ENCODE measurements around the gene ORAI1.
A peak's percentile ranks its signal among the peaks of the same experiment; 100 is the strongest.

The ORAI1 gene

DNA sequence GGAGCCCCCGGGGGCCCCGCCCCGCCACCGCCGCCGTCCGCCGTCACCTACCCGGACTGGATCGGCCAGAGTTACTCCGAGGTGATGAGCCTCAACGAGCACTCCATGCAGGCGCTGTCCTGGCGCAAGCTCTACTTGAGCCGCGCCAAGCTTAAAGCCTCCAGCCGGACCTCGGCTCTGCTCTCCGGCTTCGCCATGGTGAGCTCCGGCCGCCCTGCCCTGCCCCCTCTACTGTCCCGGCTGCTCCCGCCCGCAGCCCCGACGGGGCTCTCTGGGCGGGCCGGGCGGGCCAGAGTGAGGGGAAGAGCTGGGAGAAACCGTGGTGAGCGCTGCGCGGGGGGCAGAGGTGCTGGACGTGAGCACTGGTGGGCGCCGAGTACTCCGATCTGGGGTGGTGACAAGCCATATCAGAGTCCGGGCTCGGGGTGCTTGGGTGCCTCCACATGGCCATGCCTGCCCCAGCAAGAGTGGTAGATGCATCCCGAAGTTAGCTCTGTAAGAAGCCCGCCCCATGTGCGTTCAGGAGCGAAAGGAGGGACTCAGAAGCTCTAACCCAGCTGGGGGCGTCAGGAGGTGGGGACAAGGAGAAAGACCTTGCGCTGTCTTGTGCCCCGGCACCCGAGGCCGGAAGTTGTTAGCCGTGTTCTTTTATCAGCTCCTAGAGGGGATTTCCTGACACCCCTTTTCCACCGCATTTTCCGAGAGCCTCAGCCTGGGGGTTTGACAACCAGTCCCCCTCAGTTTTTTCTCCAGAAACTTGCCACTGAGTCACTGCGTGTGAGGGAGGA is 717 bp downstream of the ORAI1 start:
- Histone ChIP-seq H3K79me1 (ENCODE audit: low read depth, low read length) (peaks cover 2% of the 10 kb centered on the region), H3K4me1 (ENCODE audit: control insufficient read depth in 2 of 2, insufficient read depth in 1 of 2, low read depth in 1 of 2, low read length in 2 of 2) (peaks cover 14 to 26% of the 10 kb centered on the region in 2 donors), H4K91ac (ENCODE audit: low read depth, low read length, poor library complexity) (no peak overlapping the region), H3K4ac (ENCODE audit: low read length) (no peak overlapping the region), H3K4me3 (ENCODE audit: low read length in 2 of 2) (peak overlapping the region; percentile 85 to 97), H2AFZ (ENCODE audit: low read length) (peak overlapping the region; percentile 96), H2BK120ac (ENCODE audit: low read depth, low read length) (peak overlapping the region; percentile 58), H4K8ac (ENCODE audit: low read depth, low read length) (no peak overlapping the region), H3K14ac (ENCODE audit: low read length) (peak overlapping the region; percentile 26), H3K27ac (replicated peaks; ENCODE audit: low read length) (peak overlapping the region; percentile 77), H3K9ac (ENCODE audit: low read depth, low read length, poor library complexity) (peak overlapping the region; percentile 89), H2AK5ac (ENCODE audit: low read depth, low read length) (peak overlapping the region; percentile 47), H3K4me2 (ENCODE audit: insufficient read depth, low read length, poor library complexity, severe bottlenecking) (peak overlapping the region; percentile 97), H3K23ac (ENCODE audit: low read depth, low read length, poor library complexity) (peak overlapping the region; percentile 62), H3K27me3 (ENCODE audit: control insufficient read depth in 3 of 3, insufficient read depth in 3 of 3, low read depth in 1 of 3, low read length in 3 of 3) (no peaks in the 10 kb centered on the region), H2BK12ac (ENCODE audit: low read length) (no peak overlapping the region), H3K36me3 (replicated peaks in 1 of 2; ENCODE audit: control insufficient read depth in 2 of 2, insufficient read depth in 2 of 2, low read length in 2 of 2) (peaks cover 0 to 14% of the 10 kb centered on the region in 2 donors), H2BK15ac (ENCODE audit: low read length) (peak overlapping the region; percentile 70), H3K18ac (ENCODE audit: low read length) (peak overlapping the region; percentile 79), H2BK5ac (ENCODE audit: low read length) (peak overlapping the region; percentile 91), H3K9me3 (replicated peaks in 1 of 2; ENCODE audit: control insufficient read depth in 2 of 2, insufficient read depth in 1 of 2, low read depth in 1 of 2, low read length in 2 of 2) (no peaks in the 10 kb centered on the region)
- peak; percentile 48 for DNase-seq (ENCODE audit: low spot score)
- no CpG with 5 or more reads among the region's 53 CpGs for WGBS, 2 donors (ENCODE audit: extremely low coverage in 2 of 2, insufficient read length in 2 of 2, insufficient replicate concordance in 1 of 2)

DNA sequence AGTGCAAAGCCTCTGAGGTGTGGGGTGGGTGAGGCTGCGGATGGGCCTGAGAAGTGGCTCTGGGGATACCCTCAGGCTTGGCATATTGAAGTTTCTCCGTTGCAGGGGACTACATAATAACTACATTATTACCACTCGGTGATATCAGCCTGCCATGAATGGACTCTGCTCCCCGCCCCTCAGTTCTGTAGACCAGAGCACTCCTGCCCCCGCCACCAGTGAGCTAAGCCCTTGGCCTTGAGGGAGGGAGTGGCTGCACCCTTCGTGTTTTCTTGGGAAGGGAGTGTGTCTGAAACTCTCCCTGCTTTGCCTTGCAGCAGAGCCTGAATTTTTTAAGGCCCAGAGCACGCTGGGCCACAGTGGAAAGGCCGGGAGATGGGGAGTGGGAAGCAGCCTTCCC is 1.7 kb downstream of the ORAI1 start:
- H3K4me2 ChIP-seq (ENCODE audit: insufficient read depth, low read length, poor library complexity, severe bottlenecking) = peak overlapping the region; percentile 51
- WGBS, 2 donors (ENCODE audit: extremely low coverage in 2 of 2, insufficient read length in 2 of 2, insufficient replicate concordance in 1 of 2) = no CpG with 5 or more reads among the region's 8 CpGs
- no peaks in the 10 kb centered on the region for H3K27me3 ChIP-seq (ENCODE audit: control insufficient read depth in 3 of 3, insufficient read depth in 3 of 3, low read depth in 1 of 3, low read length in 3 of 3)
- no peak overlapping the region for H4K8ac ChIP-seq (ENCODE audit: low read depth, low read length)
- DNase-seq (ENCODE audit: low spot score) = no peak
- H3K4ac ChIP-seq (ENCODE audit: low read length) = no peak overlapping the region
- H3K9me3 ChIP-seq (replicated peaks in 1 of 2; ENCODE audit: control insufficient read depth in 2 of 2, insufficient read depth in 1 of 2, low read depth in 1 of 2, low read length in 2 of 2) = no peaks in the 10 kb centered on the region
- no peak overlapping the region for H3K14ac ChIP-seq (ENCODE audit: low read length)
- H3K9ac ChIP-seq (ENCODE audit: low read depth, low read length, poor library complexity) = peak overlapping the region; percentile 67
- no peak overlapping the region for H2AK5ac ChIP-seq (ENCODE audit: low read depth, low read length)
- peak overlapping the region in 1 of 2 donors; percentile 85 for H3K4me3 ChIP-seq (ENCODE audit: low read length in 2 of 2)
- H3K36me3 ChIP-seq (replicated peaks in 1 of 2; ENCODE audit: control insufficient read depth in 2 of 2, insufficient read depth in 2 of 2, low read length in 2 of 2) = peaks cover 0 to 18% of the 10 kb centered on the region in 2 donors
- no peak overlapping the region for H3K18ac ChIP-seq (ENCODE audit: low read length)
- H2BK5ac ChIP-seq (ENCODE audit: low read length) = no peak overlapping the region
- H2BK12ac ChIP-seq (ENCODE audit: low read length) = no peak overlapping the region
- H3K27ac ChIP-seq (replicated peaks; ENCODE audit: low read length) = no peak overlapping the region
- H4K91ac ChIP-seq (ENCODE audit: low read depth, low read length, poor library complexity) = no peak overlapping the region
- no peak overlapping the region for H2BK15ac ChIP-seq (ENCODE audit: low read length)
- no peak overlapping the region for H3K23ac ChIP-seq (ENCODE audit: low read depth, low read length, poor library complexity)
- no peak overlapping the region for H2BK120ac ChIP-seq (ENCODE audit: low read depth, low read length)
- H2AFZ ChIP-seq (ENCODE audit: low read length) = peak overlapping the region; percentile 96
- peaks cover 4% of the 10 kb centered on the region for H3K79me1 ChIP-seq (ENCODE audit: low read depth, low read length)
- H3K4me1 ChIP-seq (ENCODE audit: control insufficient read depth in 2 of 2, insufficient read depth in 1 of 2, low read depth in 1 of 2, low read length in 2 of 2) = peaks cover 14 to 31% of the 10 kb centered on the region in 2 donors

DNA sequence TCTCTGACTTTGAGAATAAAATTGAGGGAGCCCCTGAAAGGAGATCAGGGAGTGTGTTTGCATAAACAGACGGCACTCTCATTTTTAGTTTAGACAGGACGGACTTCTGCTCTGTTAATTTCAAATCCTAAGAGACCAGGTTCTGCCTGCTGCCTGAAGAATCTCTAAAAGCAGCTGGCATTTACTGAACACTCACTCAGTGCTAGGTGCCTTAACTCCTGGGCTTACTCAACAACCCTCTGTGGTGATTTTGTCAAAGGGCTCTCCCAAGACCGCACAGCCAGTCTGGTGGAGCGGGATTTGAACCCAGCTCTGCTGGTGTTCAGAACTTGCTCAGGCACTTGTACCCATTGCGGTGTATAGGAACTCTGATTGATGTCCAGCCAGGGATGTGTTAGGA is 2.2 kb downstream of the ORAI1 start:
- Histone ChIP-seq H3K9me3 (replicated peaks in 1 of 2; ENCODE audit: control insufficient read depth in 2 of 2, insufficient read depth in 1 of 2, low read depth in 1 of 2, low read length in 2 of 2) (no peaks in the 10 kb centered on the region), H3K23ac (ENCODE audit: low read depth, low read length, poor library complexity) (no peak overlapping the region), H3K18ac (ENCODE audit: low read length) (no peak overlapping the region), H3K14ac (ENCODE audit: low read length) (no peak overlapping the region), H2AFZ (ENCODE audit: low read length) (no peak overlapping the region), H2BK15ac (ENCODE audit: low read length) (no peak overlapping the region), H3K27me3 (ENCODE audit: control insufficient read depth in 3 of 3, insufficient read depth in 3 of 3, low read depth in 1 of 3, low read length in 3 of 3) (no peaks in the 10 kb centered on the region), H2AK5ac (ENCODE audit: low read depth, low read length) (no peak overlapping the region), H4K91ac (ENCODE audit: low read depth, low read length, poor library complexity) (no peak overlapping the region), H2BK5ac (ENCODE audit: low read length) (no peak overlapping the region), H3K4me3 (ENCODE audit: low read length in 2 of 2) (peak overlapping the region in 1 of 2 donors; percentile 85), H3K4me2 (ENCODE audit: insufficient read depth, low read length, poor library complexity, severe bottlenecking) (no peak overlapping the region), H2BK12ac (ENCODE audit: low read length) (no peak overlapping the region), H2BK120ac (ENCODE audit: low read depth, low read length) (no peak overlapping the region), H3K79me1 (ENCODE audit: low read depth, low read length) (peaks cover 4% of the 10 kb centered on the region), H3K4ac (ENCODE audit: low read length) (no peak overlapping the region), H3K36me3 (replicated peaks in 1 of 2; ENCODE audit: control insufficient read depth in 2 of 2, insufficient read depth in 2 of 2, low read length in 2 of 2) (peaks cover 0 to 18% of the 10 kb centered on the region in 2 donors), H3K27ac (replicated peaks; ENCODE audit: low read length) (no peak overlapping the region), H3K4me1 (ENCODE audit: control insufficient read depth in 2 of 2, insufficient read depth in 1 of 2, low read depth in 1 of 2, low read length in 2 of 2) (peaks cover 14 to 34% of the 10 kb centered on the region in 2 donors), H4K8ac (ENCODE audit: low read depth, low read length) (no peak overlapping the region), H3K9ac (ENCODE audit: low read depth, low read length, poor library complexity) (no peak overlapping the region)
- no CpG with 5 or more reads among the region's 5 CpGs for WGBS, 2 donors (ENCODE audit: extremely low coverage in 2 of 2, insufficient read length in 2 of 2, insufficient replicate concordance in 1 of 2)
- DNase-seq (ENCODE audit: low spot score) = no peak

DNA sequence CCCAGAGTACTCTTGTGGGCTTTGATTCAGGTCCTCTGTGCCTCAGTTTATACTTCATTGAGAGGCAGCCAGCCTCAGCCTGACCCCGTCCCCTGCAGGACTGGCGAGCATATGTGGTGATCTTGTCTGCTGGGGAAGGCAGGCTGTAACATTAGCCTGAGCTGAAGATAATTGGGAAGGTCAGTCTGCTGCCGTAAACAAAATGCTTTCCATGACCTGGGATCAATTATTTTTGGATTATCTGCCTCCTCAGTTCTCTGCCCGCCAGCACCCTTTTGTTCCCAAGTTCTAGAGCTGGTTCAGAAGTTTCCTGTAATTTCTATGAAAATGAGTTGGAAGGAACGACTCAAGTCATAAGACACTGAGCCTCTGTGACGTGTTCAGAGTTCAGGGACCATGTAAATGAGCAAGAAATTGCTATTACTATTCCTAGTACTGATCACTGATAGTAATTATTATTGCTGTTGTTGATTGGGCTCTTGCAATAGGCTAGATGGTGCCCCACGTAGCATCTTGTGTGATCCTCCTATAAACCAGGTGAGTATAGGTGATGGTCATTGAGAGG is 4.5 kb downstream of the ORAI1 start:
- H2AK5ac ChIP-seq (ENCODE audit: low read depth, low read length) = no peak overlapping the region
- H4K8ac ChIP-seq (ENCODE audit: low read depth, low read length) = no peak overlapping the region
- H3K23ac ChIP-seq (ENCODE audit: low read depth, low read length, poor library complexity) = no peak overlapping the region
- H3K36me3 ChIP-seq (replicated peaks in 1 of 2; ENCODE audit: control insufficient read depth in 2 of 2, insufficient read depth in 2 of 2, low read length in 2 of 2) = peaks cover 2 to 18% of the 10 kb centered on the region in 2 donors
- peaks cover 11 to 31% of the 10 kb centered on the region in 2 donors for H3K4me1 ChIP-seq (ENCODE audit: control insufficient read depth in 2 of 2, insufficient read depth in 1 of 2, low read depth in 1 of 2, low read length in 2 of 2)
- H3K4me2 ChIP-seq (ENCODE audit: insufficient read depth, low read length, poor library complexity, severe bottlenecking) = no peak overlapping the region
- no peak overlapping the region for H2BK15ac ChIP-seq (ENCODE audit: low read length)
- no peak overlapping the region for H3K4ac ChIP-seq (ENCODE audit: low read length)
- no peak overlapping the region for H2AFZ ChIP-seq (ENCODE audit: low read length)
- no peak overlapping the region for H3K9ac ChIP-seq (ENCODE audit: low read depth, low read length, poor library complexity)
- WGBS, 2 donors (ENCODE audit: extremely low coverage in 2 of 2, insufficient read length in 2 of 2, insufficient replicate concordance in 1 of 2) = no CpG with 5 or more reads among the region's 7 CpGs
- no peak overlapping the region for H3K18ac ChIP-seq (ENCODE audit: low read length)
- peaks cover 0 to 4% of the 10 kb centered on the region in 2 donors for H3K9me3 ChIP-seq (replicated peaks in 1 of 2; ENCODE audit: control insufficient read depth in 2 of 2, insufficient read depth in 1 of 2, low read depth in 1 of 2, low read length in 2 of 2)
- H3K27ac ChIP-seq (replicated peaks; ENCODE audit: low read length) = no peak overlapping the region
- H2BK12ac ChIP-seq (ENCODE audit: low read length) = no peak overlapping the region
- peaks cover 8% of the 10 kb centered on the region for H3K79me1 ChIP-seq (ENCODE audit: low read depth, low read length)
- no peaks in the 10 kb centered on the region for H3K27me3 ChIP-seq (ENCODE audit: control insufficient read depth in 3 of 3, insufficient read depth in 3 of 3, low read depth in 1 of 3, low read length in 3 of 3)
- no peak for DNase-seq (ENCODE audit: low spot score)
- H2BK5ac ChIP-seq (ENCODE audit: low read length) = no peak overlapping the region
- no peak overlapping the region for H3K14ac ChIP-seq (ENCODE audit: low read length)
- H2BK120ac ChIP-seq (ENCODE audit: low read depth, low read length) = no peak overlapping the region
- H3K4me3 ChIP-seq (ENCODE audit: low read length in 2 of 2) = peak overlapping the region in 1 of 2 donors; percentile 4
- no peak overlapping the region for H4K91ac ChIP-seq (ENCODE audit: low read depth, low read length, poor library complexity)

All from neuronal stem cell (in vitro differentiated cells).